Activated T-cell treated with anti-CD3 and anti-CD28 coated beads for 1 hour (primary cell): ENCODE measurements around the gene SPP2.

Experiments used
- DNase-seq: peaks from one replicate; pipeline ENCODE4 v3.0.0-alpha.2; 2020; ENCODE audit warnings: low read depth

Gene SPP2

GRCh38 chr2:234038076-234038802, 12.3 kb upstream of the SPP2 start:
- no peak for DNase-seq

GRCh38 chr2:234044157-234044556, 6.3 kb upstream of the SPP2 start:
- DNase-seq = no peak

- no peak for DNase-seq
Observed at GRCh38 chr2:234046521-234046920, 4.0 kb upstream of the SPP2 start.

GRCh38 chr2:234047361-234047760, 3.1 kb upstream of the SPP2 start:
- DNase-seq = no peak

GRCh38 chr2:234048049-234048448, 2.5 kb upstream of the SPP2 start:
- DNase-seq = no peak

- no peak for DNase-seq
Observed at GRCh38 chr2:234051374-234052070, 1.0 kb downstream of the SPP2 start.

GRCh38 chr2:234058881-234059280, 8.4 kb downstream of the SPP2 start:
- DNase-seq = no peak

GRCh38 chr2:234060236-234060635, 9.7 kb downstream of the SPP2 start:
- DNase-seq = no peak

- no peak for DNase-seq
Observed at GRCh38 chr2:234061624-234062257, 11.2 kb downstream of the SPP2 start.

- no peak for DNase-seq
Observed at GRCh38 chr2:234066587-234066986, 16.1 kb downstream of the SPP2 start.

- DNase-seq = no peak
Observed at GRCh38 chr2:234071664-234072063, 21.2 kb downstream of the SPP2 start.

GRCh38 chr2:234072454-234072853, 22.0 kb downstream of the SPP2 start:
- DNase-seq = no peak

GRCh38 chr2:234074751-234075517, 24.4 kb downstream of the SPP2 start:
- no peak for DNase-seq

GRCh38 chr2:234075518-234075915, 25.0 kb downstream of the SPP2 start:
- no peak for DNase-seq

- no peak for DNase-seq
Observed at GRCh38 chr2:234075947-234076346, 25.4 kb downstream of the SPP2 start.

GRCh38 chr2:234076451-234076850, 25.9 kb downstream of the SPP2 start:
- DNase-seq = no peak

GRCh38 chr2:234078129-234078528, 27.6 kb downstream of the SPP2 start:
- no peak for DNase-seq

- no peak for DNase-seq
Observed at GRCh38 chr2:234081970-234082822, 31.7 kb downstream of the SPP2 start.

GRCh38 chr2:234083572-234084348, 33.3 kb downstream of the SPP2 start:
- DNase-seq = no peak

- no peak for DNase-seq
Observed at GRCh38 chr2:234091432-234091879, 41.0 kb downstream of the SPP2 start.

GRCh38 chr2:234091883-234092282, 41.4 kb downstream of the SPP2 start:
- no peak for DNase-seq
